ENCODE results near the gene SRRT.

SRRT gene

DNA sequence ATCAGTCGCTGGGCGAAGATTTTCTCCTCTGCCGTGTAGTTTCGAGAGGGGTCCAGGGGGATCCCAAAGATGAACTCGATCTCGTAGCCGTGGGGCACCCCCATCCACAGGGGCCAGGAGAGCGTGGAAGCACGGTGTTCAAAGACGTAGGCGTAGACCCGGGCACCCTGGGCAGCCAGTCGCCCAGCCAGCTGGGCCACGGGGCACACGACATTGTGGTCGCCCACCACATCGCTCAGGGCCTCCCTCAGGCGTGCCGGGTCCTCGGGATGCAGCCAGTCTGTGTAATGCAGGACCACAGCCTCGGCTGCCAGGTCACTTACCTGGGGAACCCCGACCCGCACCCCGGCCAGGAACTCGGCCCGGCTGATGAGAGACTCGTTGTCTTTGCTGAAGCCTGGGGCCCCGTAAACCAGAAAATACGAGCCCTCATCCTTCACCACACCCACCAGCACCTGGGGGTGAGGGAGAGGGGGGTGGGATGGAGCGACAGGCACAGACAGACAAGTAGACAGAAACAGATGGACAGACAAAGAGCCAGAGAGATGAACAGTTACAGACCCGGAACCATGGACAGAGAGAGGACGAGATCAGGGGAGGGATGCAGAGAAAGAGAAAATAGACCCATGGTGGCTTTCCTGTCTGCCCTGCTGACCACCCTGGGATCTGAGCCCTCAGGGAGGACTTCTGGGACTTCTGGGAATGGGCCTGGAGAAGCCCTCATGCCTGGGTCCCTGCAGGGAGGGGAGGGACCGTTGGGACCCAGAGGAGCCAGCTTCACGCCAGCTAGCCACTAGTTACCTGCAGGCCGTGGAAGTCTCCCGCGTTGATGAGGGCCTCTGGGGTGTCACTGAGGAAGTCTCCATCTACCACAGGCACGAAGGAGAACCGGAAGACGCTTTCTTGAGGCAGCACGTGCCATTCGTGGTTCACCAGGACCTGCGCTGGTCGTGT is 17.7 kb downstream of the SRRT start:
- H3K4me3 ChIP-seq (ENCODE audit: control insufficient read depth, low read depth, low read length): no peak overlapping the region
- DNase-seq (ENCODE audit: low read depth): no peak
- TF ChIP-seq, protein P1, sequence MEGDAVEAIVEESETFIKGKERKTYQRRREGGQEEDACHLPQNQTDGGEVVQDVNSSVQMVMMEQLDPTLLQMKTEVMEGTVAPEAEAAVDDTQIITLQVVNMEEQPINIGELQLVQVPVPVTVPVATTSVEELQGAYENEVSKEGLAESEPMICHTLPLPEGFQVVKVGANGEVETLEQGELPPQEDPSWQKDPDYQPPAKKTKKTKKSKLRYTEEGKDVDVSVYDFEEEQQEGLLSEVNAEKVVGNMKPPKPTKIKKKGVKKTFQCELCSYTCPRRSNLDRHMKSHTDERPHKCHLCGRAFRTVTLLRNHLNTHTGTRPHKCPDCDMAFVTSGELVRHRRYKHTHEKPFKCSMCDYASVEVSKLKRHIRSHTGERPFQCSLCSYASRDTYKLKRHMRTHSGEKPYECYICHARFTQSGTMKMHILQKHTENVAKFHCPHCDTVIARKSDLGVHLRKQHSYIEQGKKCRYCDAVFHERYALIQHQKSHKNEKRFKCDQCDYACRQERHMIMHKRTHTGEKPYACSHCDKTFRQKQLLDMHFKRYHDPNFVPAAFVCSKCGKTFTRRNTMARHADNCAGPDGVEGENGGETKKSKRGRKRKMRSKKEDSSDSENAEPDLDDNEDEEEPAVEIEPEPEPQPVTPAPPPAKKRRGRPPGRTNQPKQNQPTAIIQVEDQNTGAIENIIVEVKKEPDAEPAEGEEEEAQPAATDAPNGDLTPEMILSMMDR (conservative IDR thresholded peaks at IDR 0.05; ENCODE audit: control insufficient read depth, insufficient read depth, low read depth, low read length): no peak

GRCh38 chr7:100893318-100893895 is 18.5 kb downstream of the SRRT start:
- no peak overlapping the region for H3K4me3 ChIP-seq (ENCODE audit: control insufficient read depth, low read depth, low read length)

DNA sequence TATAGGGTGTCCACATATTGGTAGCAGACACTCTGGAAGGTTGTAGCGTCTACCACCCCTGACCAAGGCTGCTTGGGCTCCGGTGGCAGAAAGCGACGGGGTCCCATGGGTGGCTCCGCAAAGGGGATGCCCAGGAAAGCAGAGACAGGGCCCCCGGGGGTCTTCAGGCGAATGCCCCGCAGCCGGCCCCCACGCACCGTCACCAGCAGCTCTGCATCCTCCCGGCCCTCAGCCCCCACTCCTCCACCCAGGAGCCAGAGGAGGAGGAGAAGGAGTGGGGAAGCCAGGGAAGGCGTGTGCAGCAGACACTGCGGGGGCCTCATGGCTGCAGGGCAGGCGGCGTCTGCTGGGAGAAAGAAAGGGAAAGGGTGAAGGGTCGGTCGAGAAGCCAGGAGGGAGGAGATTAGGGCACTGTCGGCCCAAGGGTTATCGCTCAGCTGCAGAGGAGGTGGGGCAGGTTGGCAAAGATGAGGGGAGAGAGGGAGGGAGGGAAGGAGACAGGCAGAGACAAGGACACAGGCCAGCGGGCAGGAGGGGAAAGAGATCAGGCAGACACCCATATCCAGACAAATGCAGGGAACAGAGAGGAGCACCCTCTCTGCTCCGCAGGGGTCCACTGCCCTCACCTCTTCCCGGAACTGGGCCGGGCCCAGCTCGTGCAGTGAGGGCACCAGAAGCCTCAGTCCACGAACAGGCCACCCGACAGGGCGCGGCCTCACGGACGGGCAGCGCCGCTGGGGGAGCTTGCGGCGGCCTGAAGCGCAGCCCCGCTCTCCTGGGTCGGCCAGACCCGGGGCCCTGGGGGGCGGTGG is 19.2 kb downstream of the SRRT start:
- DNase-seq (ENCODE audit: low read depth): no peak
- no peak overlapping the region for H3K4me3 ChIP-seq (ENCODE audit: control insufficient read depth, low read depth, low read length)
- TF ChIP-seq, protein P1 (conservative IDR thresholded peaks at IDR 0.05; ENCODE audit: control insufficient read depth, insufficient read depth, low read depth, low read length): no peak

More at GRCh38 chr7:100893318-100893895, 18.5 kb downstream of the SRRT start:
- no peak for DNase-seq (ENCODE audit: low read depth)
- TF ChIP-seq, protein P1 (conservative IDR thresholded peaks at IDR 0.05; ENCODE audit: control insufficient read depth, insufficient read depth, low read depth, low read length): no peak

DNA sequence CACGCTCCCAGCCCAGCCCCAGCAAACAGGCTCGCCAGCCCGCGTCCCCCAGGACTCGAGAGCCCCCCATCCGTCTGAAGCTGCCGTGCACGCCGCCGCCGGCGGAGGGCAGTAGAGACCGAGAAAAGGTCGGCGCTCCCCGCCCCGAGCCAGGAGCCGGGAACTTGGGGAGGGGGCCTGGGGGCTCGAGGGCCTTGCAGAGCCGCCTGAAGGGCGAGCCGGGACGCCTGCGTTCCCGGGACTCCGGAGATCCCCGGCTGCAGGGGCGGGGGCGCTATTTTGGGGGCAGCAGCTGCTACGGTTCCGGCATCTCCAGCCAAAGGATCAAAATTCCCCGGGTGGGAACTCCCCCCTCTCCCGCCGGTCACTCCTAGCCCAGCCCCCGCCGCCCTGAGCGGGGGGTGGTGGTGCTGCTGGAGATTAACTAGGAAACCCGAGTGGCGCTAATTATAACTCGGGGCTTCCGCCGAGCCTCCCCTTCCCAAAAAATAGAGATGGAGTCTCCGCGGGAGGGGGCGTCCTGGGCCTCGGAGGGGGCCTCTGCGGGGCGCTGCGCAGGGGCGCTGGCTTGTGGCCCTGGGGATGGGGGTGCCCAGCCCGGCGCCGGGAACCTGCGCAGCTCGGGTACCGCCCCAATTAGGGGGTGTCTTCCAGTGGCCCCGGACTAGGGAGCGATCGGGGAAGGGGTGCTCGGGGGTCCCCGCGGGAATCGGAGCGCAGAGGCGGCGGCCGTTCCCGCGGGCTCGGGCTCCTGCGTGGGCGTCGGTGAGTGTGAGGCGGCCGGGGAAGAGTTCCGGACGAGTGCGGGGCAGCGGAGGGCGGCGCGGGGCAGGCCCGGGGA is 20.2 kb downstream of the SRRT start:
- H3K4me3 ChIP-seq (ENCODE audit: control insufficient read depth, low read depth, low read length): peak overlapping the region; percentile 23
- TF ChIP-seq, protein P1 (conservative IDR thresholded peaks at IDR 0.05; ENCODE audit: control insufficient read depth, insufficient read depth, low read depth, low read length): peak; percentile 48
- DNase-seq (ENCODE audit: low read depth): no peak

DNA sequence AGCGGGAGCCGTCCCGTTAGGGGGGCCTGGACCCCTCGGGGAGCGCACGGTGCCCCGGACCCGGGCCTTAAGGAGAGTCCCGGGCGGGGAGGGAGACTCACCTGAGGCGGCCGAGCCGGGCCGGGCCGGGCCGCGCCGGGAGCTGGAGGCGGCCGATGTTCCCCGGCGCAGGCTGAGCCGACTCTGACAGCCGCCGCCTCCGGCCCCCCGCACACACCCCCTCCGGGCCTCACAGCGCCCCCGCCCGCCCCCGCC is 20.7 kb downstream of the SRRT start, which contains the start of gene ACHE:
TSS of gene ACHE (minus strand) at position 188 of the 255 bp plus-strand sequence. CDS start 1,656 bp downstream, outside the sequence.
- DNase-seq (ENCODE audit: low read depth): no peak
- H3K4me3 ChIP-seq (ENCODE audit: control insufficient read depth, low read depth, low read length): peak within 1 kb of the TSS; percentile 23
- TF ChIP-seq, protein P1 (conservative IDR thresholded peaks at IDR 0.05; ENCODE audit: control insufficient read depth, insufficient read depth, low read depth, low read length): no peak
